Neuronal stem cell (in vitro differentiated cells): ENCODE measurements around the gene OR1K1.
"Not testable (repeated sequence)": the region's sequence is repeated elsewhere in the genome, so short reads cannot be mapped to it uniquely, and the experiment has no call there.

Experiments
- DNase-seq: peaks from one replicate; pipeline ENCODE4 v3.0.0-alpha.2; 2013; ENCODE audit warnings: low spot score
- H2AFZ ChIP-seq: one replicate; pipeline ENCODE4 v1.6.1; 2013; ENCODE audit warnings: mild to moderate bottlenecking, low read length, inconsistent platforms
- H2AK5ac ChIP-seq: 2 replicates; pipeline ENCODE4 v1.6.1; 2013; ENCODE audit warnings: low read depth, mild to moderate bottlenecking, inconsistent platforms, low read length, moderate library complexity, mixed read lengths
- H2BK120ac ChIP-seq: 2 replicates; pipeline ENCODE4 v1.6.1; 2013; ENCODE audit warnings: low read depth, mild to moderate bottlenecking, inconsistent platforms, low read length, moderate library complexity, mixed read lengths
- H2BK12ac ChIP-seq: one replicate; pipeline ENCODE4 v1.6.1; 2013; ENCODE audit warnings: low read length, inconsistent platforms
- H2BK15ac ChIP-seq: 2 replicates; pipeline ENCODE4 v1.6.1; 2013; ENCODE audit warnings: mild to moderate bottlenecking, low read length, inconsistent platforms, mixed read lengths
- H2BK5ac ChIP-seq: one replicate; pipeline ENCODE4 v1.6.1; 2013; ENCODE audit warnings: inconsistent platforms, mild to moderate bottlenecking, low read length, moderate library complexity
- H3K14ac ChIP-seq: one replicate; pipeline ENCODE4 v1.6.1; 2013; ENCODE audit warnings: low read length, inconsistent platforms
- H3K18ac ChIP-seq: 2 replicates; pipeline ENCODE4 v1.6.1; 2013; ENCODE audit warnings: low read length, inconsistent platforms
- H3K23ac ChIP-seq: 2 replicates; pipeline ENCODE4 v1.6.1; 2013; ENCODE audit warnings: low read depth, mild to moderate bottlenecking, mixed read lengths, low read length, inconsistent platforms; ENCODE audit not compliant: poor library complexity
- H3K27ac ChIP-seq: replicated peaks from 3 replicates; pipeline ENCODE4 v1.5.1; 2013; ENCODE audit warnings: low read length, inconsistent platforms
- H3K27me3 ChIP-seq, 3 experiments: 2 replicates each; pipeline ENCODE4 v1.6.1; 2013; ENCODE audit warnings: low read length in 3 of 3, mild to moderate bottlenecking in 2 of 3, inconsistent platforms in 1 of 3, low read depth in 1 of 3, mixed read lengths in 1 of 3, moderate library complexity in 1 of 3; ENCODE audit not compliant: control insufficient read depth in 3 of 3, insufficient read depth in 3 of 3
- H3K36me3 ChIP-seq, 2 donors: replicated peaks in 1 of 2; 2 replicates each; pipeline ENCODE4 v1.6.1; 2013; ENCODE audit warnings: low read length in 2 of 2; ENCODE audit not compliant: control insufficient read depth in 2 of 2, insufficient read depth in 2 of 2
- H3K4ac ChIP-seq: 2 replicates; pipeline ENCODE4 v1.6.1; 2013; ENCODE audit warnings: inconsistent platforms, mild to moderate bottlenecking, low read length, moderate library complexity
- H3K4me1 ChIP-seq, 2 donors: 1 replicate in 1 of 2; 2 replicates in 1 of 2; pipeline ENCODE4 v1.6.1; 2013; ENCODE audit warnings: low read length in 2 of 2, low read depth in 1 of 2; ENCODE audit not compliant: control insufficient read depth in 2 of 2, insufficient read depth in 1 of 2
- H3K4me2 ChIP-seq: one replicate; pipeline ENCODE4 v1.6.1; 2013; ENCODE audit warnings: mild to moderate bottlenecking, low read length, inconsistent platforms; ENCODE audit not compliant: insufficient read depth, poor library complexity, severe bottlenecking
- H3K4me3 ChIP-seq, 2 donors: 2 replicates each; pipeline ENCODE4 v1.5.1; 2013; ENCODE audit warnings: low read length in 2 of 2, mild to moderate bottlenecking in 2 of 2, inconsistent platforms in 1 of 2, moderate library complexity in 1 of 2
- H3K79me1 ChIP-seq: one replicate; pipeline ENCODE4 v1.6.1; 2013; ENCODE audit warnings: low read depth, mild to moderate bottlenecking, inconsistent platforms, low read length, moderate library complexity
- H3K9ac ChIP-seq: one replicate; pipeline ENCODE4 v1.6.1; 2013; ENCODE audit warnings: mild to moderate bottlenecking, low read depth, low read length, inconsistent platforms; ENCODE audit not compliant: poor library complexity
- H3K9me3 ChIP-seq, 2 donors: replicated peaks in 1 of 2; 2 replicates each; pipeline versions ENCODE3 to v1.6.1; 2013; ENCODE audit warnings: low read length in 2 of 2, mild to moderate bottlenecking in 2 of 2, inconsistent platforms in 1 of 2, low read depth in 1 of 2, mixed read lengths in 1 of 2, moderate library complexity in 1 of 2; ENCODE audit not compliant: control insufficient read depth in 2 of 2, insufficient read depth in 1 of 2
- H4K8ac ChIP-seq: one replicate; pipeline ENCODE4 v1.6.1; 2013; ENCODE audit warnings: low read depth, mild to moderate bottlenecking, inconsistent platforms, low read length, moderate library complexity
- H4K91ac ChIP-seq: one replicate; pipeline ENCODE4 v1.6.1; 2013; ENCODE audit warnings: low read length, low read depth, mild to moderate bottlenecking, inconsistent platforms; ENCODE audit not compliant: poor library complexity
- WGBS, 2 donors: extraction: QIAGEN DNeasy Blood & Tissue Kit; methylation state at CpG; one replicate each; pipeline ENCODE4 v1.1.7; 2013; ENCODE audit warnings: missing lambda C conversion rate in 2 of 2, mixed read lengths in 1 of 2; ENCODE audit not compliant: insufficient read length in 2 of 2, insufficient replicate concordance in 1 of 2; ENCODE audit errors: extremely low coverage in 2 of 2; 5-methylcytosine and 5-hydroxymethylcytosine counted together

OR1K1 gene

DNA sequence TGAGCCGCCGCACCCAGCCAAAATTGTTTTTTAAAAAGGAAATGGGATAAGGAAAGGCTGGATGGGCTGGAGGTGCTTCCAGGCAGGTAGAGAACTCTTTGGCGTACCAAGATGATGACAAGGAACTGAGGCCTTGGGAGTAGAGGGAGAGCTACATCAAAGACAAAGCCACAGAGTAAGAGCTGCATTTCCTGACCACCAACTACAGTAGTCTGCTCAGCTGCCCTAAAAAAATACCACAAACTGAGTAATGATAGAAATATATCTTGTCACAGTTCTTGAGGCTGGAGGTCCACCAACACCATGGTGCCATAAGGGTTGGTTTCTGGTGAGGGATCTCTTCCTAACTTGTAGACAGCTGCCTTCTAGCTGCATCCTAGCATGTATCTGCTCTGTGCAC lies 8.2 kb downstream of the OR1K1 start:
- WGBS, 2 donors, result no CpG with 5 or more reads among the region's 3 CpGs

DNA sequence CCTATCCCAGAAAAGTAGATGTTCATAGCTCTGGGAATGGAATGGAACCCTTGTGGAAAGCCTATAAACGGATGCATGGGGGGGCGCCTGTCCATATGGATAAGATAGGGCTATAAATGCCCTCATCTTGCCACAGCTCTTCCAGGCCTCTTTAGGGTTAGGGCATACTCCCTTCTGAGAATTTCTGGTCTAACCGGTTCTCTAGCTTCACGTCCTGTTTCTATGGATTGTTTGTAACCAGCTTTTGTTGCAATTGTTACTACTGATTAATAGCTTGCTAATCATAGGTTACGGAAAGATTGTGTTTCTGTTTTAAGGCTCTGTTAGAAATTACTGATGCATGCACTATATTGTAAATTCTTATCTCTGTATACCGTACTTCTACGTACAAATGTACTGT lies 9.3 kb downstream of the OR1K1 start:
- not testable (repeated sequence) for H3K4me2 ChIP-seq, H4K91ac ChIP-seq, H3K79me1 ChIP-seq, H3K4ac ChIP-seq, H3K4me3 ChIP-seq, H3K4me1 ChIP-seq, H3K9me3 ChIP-seq, H3K36me3 ChIP-seq, H3K23ac ChIP-seq, H4K8ac ChIP-seq, H3K18ac ChIP-seq, H2BK15ac ChIP-seq, H2BK120ac ChIP-seq, H3K9ac ChIP-seq, H2AK5ac ChIP-seq, H3K14ac ChIP-seq, DNase-seq, H2BK5ac ChIP-seq, H3K27me3 ChIP-seq, H2BK12ac ChIP-seq, H3K27ac ChIP-seq, H2AFZ ChIP-seq
- WGBS, 2 donors, result no CpG with 5 or more reads among the region's 7 CpGs

More for the DNA sequence above, 8.2 kb downstream of the OR1K1 start:
- Histone ChIP-seq H2AFZ (no peak overlapping the region), H3K27ac (no peak overlapping the region), H3K79me1 (no peaks in the 10 kb centered on the region), H4K8ac (no peak overlapping the region), H3K9ac (no peak overlapping the region), H2BK120ac (no peak overlapping the region), H3K27me3 (no peaks in the 10 kb centered on the region), H2BK15ac (no peak overlapping the region), H2BK5ac (no peak overlapping the region), H3K14ac (no peak overlapping the region), H4K91ac (no peak overlapping the region), H3K23ac (no peak overlapping the region), H3K4me3 (no peak overlapping the region), H3K18ac (no peak overlapping the region), H3K4ac (no peak overlapping the region), H3K36me3 (no peaks in the 10 kb centered on the region), H2AK5ac (no peak overlapping the region), H2BK12ac (no peak overlapping the region), H3K4me2 (no peak overlapping the region), H3K9me3 (no peaks in the 10 kb centered on the region), H3K4me1 (peaks cover 0 to 4% of the 10 kb centered on the region in 2 donors)
- no peak for DNase-seq

DNA sequence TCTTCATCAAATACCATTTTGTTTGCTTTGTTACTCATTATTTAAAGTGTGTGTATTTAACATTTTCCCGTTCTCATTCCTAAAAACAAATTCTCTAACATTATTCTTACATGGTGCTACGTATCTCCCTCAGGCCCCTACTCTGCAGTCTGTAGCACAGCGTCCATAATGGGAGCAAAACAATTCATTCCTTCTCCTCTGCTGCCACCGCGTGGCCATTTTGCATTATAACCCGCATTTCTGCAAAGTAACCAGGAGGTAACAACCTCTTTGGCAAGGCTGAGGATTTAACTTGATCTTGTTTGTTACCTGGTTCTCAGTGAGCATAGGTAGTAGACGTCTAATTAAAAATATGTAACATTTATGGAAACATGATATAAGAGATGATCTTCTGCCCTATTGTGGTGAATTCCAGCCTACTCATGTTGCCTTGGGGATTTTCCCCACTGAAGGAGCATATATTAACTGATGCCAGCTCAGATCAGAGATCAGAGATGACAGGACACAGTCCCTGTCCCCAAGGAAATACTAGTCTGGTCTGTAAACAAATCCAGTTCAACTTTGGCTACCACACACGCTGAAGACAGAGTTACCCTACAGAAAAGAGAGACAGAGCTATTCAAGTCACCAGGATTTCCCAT lies 10.5 kb downstream of the OR1K1 start:
- H3K27me3 ChIP-seq, result no peaks in the 10 kb centered on the region
- H4K91ac ChIP-seq, result no peak overlapping the region
- H3K9ac ChIP-seq, result no peak overlapping the region
- no peak overlapping the region for H2BK15ac ChIP-seq
- no peak overlapping the region for H3K18ac ChIP-seq
- H3K23ac ChIP-seq, result no peak overlapping the region
- H3K4me3 ChIP-seq, result no peak overlapping the region
- no peak overlapping the region for H3K14ac ChIP-seq
- no peaks in the 10 kb centered on the region for H3K9me3 ChIP-seq
- H4K8ac ChIP-seq, result no peak overlapping the region
- peak overlapping the region; percentile 39 for H2AFZ ChIP-seq
- H3K4ac ChIP-seq, result no peak overlapping the region
- H2BK120ac ChIP-seq, result no peak overlapping the region
- no peak overlapping the region for H2BK5ac ChIP-seq
- H3K4me2 ChIP-seq, result no peak overlapping the region
- peaks cover 0 to 4% of the 10 kb centered on the region in 2 donors for H3K4me1 ChIP-seq
- no CpG with 5 or more reads among the region's 8 CpGs for WGBS, 2 donors
- H3K27ac ChIP-seq, result no peak overlapping the region
- DNase-seq, result peak; percentile 86
- H2AK5ac ChIP-seq, result no peak overlapping the region
- H3K36me3 ChIP-seq, result peaks cover under 1 to 2% of the 10 kb centered on the region in 2 donors
- no peaks in the 10 kb centered on the region for H3K79me1 ChIP-seq
- no peak overlapping the region for H2BK12ac ChIP-seq

- H3K4me2 ChIP-seq, result no peak overlapping the region
- H2BK12ac ChIP-seq, result no peak overlapping the region
- H3K27me3 ChIP-seq, result no peaks in the 10 kb centered on the region
- no peak overlapping the region for H3K23ac ChIP-seq
- H3K14ac ChIP-seq, result no peak overlapping the region
- H3K4me3 ChIP-seq, result no peak overlapping the region
- H4K8ac ChIP-seq, result no peak overlapping the region
- H3K9me3 ChIP-seq, result no peaks in the 10 kb centered on the region
- H2BK15ac ChIP-seq, result no peak overlapping the region
- H3K79me1 ChIP-seq, result peaks cover 2% of the 10 kb centered on the region
- H3K18ac ChIP-seq, result no peak overlapping the region
- H2BK120ac ChIP-seq, result no peak overlapping the region
- H2AK5ac ChIP-seq, result no peak overlapping the region
- DNase-seq, result no peak
- no peak overlapping the region for H2BK5ac ChIP-seq
- peaks cover 0 to 4% of the 10 kb centered on the region in 2 donors for H3K4me1 ChIP-seq
- no peak overlapping the region for H3K4ac ChIP-seq
- no peak overlapping the region for H3K27ac ChIP-seq
- H3K9ac ChIP-seq, result no peak overlapping the region
- no peak overlapping the region for H4K91ac ChIP-seq
- WGBS, 2 donors, result no CpG with 5 or more reads among the region's 4 CpGs
- peaks cover 8 to 21% of the 10 kb centered on the region in 2 donors for H3K36me3 ChIP-seq
- H2AFZ ChIP-seq, result no peak overlapping the region
Measured at GRCh38 chr9:122812736-122813135, 12.8 kb downstream of the OR1K1 start.
